GM21390 (cell line): ENCODE data around the gene MOB3A.

Experiments
- ATAC-seq: cut with Tn5 transposase; IDR thresholded peaks from one replicate; pipeline ENCODE4 v1.9.1; 2021; ENCODE audit not compliant: unreplicated experiment

MOB3A gene

DNA sequence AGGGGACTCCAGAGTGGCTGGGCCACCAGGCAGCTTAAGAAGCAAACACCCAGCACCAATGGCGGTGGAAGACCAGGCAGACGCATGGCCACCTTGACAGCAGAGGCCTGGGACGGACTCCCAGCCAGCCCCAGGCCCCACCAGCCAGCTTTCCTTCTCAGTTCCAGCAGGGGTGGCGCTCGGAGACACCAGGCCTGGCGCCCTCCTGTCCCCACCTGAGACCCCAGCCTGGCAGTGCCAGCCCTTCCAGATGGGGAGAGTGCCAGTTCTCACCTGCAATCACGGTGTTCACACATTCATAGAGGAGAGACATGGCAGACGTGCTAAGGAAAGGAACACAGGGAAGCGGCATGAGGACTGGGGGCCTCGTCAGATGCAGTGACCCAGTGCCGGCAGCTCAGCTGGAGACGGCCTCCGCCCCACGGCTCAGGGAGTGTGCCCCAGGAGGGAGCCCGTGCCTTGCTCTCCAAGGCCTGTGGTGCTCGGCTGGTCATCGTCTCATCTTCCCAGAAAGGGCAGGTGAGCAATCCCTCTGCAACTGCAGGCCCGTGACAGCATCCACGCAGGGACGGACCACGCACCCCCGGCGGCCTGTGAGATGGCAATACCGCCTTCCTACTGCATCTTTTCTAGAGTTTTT is 30.9 kb upstream of the MOB3A start:
- no peak for ATAC-seq

DNA sequence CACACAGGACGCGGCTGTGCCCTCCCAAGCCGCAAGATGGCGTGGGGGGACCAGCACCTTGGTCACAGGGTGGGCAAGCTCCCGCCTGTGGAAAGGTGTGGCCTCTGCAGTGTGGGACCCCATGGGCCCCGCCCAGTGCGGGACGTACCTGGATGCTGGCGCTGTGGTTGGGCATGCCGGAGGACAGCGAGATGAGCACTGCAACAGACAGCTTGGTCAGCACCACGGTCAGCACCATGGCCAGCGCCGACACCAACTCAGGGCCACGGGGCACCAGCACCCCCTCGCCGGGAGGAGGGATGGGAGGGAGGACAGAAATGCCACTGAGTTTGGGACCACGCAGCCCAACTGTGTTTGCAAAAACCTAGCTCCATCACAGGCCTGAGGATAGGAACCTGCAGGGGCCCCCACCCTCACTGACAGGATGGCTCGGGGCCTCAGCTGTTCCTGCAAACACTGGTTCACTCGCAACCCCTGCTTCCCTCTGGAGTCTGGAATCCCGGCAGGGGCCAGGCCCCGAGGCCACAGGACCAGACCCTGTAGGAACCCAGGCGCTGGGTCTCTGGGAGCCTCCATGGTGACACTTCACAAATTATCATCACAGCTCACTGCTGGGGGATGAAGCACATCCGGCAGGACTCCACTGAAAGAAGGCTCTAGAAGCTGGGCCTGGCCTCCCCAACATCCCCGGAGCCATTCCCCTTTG is 27.7 kb upstream of the MOB3A start:
- ATAC-seq = no peak

GRCh38 chr19:2122982-2123381 is 26.9 kb upstream of the MOB3A start:
- ATAC-seq = no peak

DNA sequence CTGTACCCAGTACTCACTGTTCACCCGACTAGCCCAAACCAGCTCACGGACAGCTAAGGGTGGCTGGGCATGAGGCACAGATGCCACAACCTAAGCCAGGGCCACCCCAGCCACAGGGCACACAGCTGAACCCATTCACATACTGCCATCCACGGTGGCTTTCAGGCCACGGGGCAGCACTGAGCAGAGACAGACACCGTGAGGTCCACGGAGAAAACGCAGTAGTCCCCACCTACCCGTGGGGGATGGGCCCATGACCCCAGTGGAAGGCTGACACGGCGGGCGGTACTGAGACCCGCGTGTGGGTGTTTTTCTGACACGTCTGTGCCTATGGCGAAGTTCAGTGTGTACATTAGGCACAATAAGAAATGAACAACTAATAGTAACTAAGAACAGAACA is 26.1 kb upstream of the MOB3A start:
- ATAC-seq = no peak

- ATAC-seq = no peak
Observed at GRCh38 chr19:2121416-2122051, 25.4 kb upstream of the MOB3A start.

GRCh38 chr19:2120821-2121220 is 24.7 kb upstream of the MOB3A start:
- ATAC-seq = no peak

DNA sequence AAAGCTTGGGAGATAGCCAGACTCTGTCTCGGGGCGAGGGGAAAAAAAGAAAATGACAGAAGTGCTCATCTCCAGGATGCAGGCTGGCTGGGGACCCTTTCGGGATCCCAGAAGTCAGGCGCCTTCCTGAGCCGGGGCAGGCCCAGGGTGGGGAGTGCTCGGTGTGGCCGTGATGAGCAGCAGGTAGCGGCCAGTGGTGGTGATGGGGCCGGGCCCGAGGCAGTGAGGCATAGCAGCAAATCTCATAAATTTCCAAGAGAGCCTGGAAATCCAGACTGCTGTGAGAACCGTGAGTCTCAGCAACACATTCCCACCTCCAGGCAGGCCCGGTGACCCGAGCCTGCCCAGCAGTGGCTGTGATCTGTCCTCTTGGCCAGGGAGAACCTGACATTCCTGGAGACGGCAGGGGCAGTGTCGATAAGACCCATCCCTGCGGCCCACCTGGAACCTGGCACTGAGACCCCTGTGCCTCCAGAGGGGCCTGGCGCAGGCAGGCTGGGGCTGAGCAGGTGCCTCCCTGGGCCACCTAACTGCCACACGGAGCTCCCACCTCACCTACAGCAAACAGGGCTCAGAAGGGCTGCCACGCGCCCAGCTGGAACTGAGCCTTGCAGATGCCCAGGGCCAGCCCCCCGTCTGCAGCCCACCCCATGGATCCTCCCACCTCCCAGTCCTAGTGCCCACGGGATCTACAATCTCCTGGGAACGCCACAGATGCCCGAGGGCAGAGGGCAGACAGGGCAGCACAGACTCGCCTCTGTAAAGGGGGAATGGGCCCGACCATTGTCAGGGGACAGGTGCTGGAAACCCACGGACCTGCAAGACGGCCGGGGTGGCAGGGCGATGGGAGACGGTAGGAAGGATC is 24.0 kb upstream of the MOB3A start:
- no peak for ATAC-seq

GRCh38 chr19:2118438-2118837 is 22.3 kb upstream of the MOB3A start:
- ATAC-seq = no peak

DNA sequence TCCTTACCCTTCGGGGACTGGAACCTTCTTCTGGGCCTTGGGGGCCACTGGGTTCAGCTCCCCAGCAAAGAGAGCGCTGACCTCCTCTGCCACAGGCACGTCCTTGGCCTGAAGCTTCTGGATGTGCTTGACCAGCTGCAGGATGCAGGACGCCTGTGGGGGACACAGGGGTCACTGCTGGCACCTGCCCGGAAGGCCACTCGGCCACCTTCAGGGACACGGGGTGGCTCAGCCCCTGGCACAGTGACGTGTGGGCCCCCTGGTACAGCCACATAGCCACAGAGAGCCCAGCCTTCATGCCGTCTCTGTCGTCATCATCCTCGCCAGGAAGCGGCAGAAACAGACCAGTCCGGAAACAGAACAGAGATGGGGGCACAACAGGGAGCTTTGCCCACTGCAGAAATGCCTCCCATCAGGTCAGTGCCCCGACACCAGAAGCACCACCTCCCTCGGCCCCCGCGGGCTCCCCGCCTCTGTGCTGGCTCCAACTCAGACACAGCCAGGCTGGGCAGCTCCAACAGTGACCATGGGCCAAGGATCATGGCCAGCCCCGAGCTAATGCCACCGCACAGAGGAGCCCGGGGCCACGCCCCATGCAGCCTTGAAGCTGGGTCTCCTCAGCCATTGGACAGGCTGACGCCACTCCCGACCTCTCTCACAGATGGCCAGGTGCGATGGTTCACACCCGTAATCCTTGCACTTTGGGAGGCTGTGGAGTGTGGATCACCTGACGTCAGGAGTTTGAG is 21.3 kb upstream of the MOB3A start:
- ATAC-seq = no peak

DNA sequence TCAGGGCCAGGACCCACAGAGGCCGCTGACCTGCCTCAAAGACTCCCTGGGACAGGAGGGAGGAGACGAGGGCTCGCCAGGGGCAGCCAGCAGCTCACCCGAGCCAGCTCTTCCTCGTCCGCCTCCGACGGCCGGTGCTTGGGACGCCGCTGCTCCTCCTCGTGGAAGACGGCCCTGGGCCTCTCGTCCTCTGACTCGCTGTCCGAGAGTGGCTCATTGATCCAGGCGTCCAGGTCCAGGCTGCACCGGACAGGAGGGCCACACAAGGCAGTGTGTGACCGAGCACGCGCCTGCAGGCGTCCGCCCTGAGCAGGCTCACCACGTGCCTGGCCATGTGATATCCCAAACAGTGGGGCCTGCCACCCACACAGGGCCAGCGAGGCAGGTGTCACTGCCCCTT is 20.4 kb upstream of the MOB3A start:
- no peak for ATAC-seq

DNA sequence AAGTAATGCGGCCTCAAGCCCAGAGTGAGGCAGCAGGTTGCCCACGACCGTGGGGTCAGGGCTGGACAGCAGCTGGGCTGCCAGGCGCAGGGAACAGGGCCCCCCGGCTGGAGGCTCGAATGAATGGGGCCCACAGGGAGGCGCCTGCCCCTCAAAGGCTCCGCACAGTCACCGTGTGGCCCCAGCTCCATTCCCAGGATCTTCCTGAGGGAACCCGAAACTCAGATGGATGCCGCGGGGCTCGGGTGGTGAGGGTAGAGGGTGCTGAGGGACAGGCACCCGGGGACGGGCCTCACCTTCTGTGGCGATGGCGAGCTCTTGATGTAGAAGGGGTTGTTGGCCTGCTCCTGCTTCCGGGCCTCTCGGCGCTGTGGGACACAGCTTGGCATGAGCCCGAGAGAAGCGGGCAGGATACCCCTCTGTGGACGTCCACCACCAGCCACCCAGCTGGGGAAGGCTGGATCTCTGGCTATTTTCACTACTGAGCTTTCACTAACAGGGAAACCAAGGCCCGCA is 19.8 kb upstream of the MOB3A start:
- ATAC-seq = no peak

- no peak for ATAC-seq
Observed at GRCh38 chr19:2115324-2115723, 19.2 kb upstream of the MOB3A start.

- ATAC-seq = no peak
Observed at GRCh38 chr19:2114821-2115220, 18.7 kb upstream of the MOB3A start.

GRCh38 chr19:2114218-2114617 is 18.1 kb upstream of the MOB3A start:
- no peak for ATAC-seq

- ATAC-seq = no peak
Observed at GRCh38 chr19:2113439-2114211, 17.5 kb upstream of the MOB3A start.

- ATAC-seq = no peak
Observed at GRCh38 chr19:2112516-2113320, 16.6 kb upstream of the MOB3A start.

DNA sequence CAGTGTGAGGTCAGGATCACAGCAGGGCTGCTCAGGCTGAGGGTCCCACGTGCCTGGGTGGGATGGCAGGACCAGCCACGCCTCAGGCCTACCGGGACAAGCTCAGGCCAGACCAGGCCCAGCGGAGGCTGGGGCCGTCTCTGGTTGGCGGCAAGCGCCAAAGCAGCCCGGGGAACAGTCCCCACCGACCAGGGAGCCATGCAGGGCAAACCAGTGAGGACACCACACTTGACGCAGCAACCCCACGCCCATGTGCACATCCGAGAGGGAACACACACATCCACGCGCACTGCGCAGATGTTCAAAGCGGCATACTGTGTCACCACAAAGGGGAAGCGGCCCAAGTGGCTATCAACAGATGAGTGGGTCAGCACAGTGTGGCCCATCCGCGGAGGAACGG is 15.8 kb upstream of the MOB3A start:
- no peak for ATAC-seq

DNA sequence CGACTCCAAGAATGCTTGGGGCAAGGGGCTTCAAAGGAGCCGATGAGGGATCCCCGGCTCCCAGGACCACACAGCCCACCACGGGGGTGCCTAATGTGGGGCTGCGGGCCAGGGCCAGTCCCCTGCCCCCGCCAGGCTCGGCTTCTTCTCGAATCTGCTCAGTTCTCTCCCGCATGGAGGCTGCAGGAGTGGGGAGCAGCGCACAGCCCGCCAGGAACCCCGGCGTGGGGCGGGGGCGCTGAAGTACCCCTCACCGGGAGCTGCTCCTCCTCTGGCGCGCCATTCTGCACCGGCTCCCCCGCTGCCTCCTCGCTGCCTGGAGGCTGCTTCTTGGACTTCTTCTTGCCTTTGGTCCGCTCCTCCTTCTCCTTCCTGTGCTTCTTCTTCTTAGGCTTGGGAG is 15.3 kb upstream of the MOB3A start:
- no peak for ATAC-seq

DNA sequence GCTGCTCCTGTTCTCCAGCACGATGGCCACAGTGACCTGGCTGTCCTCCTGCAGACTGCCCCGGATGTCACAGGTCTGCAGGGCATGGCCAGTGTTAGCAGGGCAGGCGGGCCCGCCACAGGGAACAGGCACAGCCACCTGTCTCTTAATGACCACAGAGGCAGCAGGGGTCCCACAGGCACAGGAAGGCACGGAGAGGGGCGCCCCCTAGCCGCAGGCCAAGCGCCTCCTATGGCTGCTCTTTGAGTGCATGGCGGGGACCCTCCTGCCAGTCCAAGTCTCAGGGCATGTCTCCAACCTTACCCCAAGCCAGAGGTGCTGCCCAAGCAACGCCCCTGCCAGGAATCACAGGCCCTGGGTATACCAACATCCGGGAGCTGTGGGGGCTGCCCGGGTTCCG is 14.7 kb upstream of the MOB3A start:
- ATAC-seq = no peak
